TTC549 (cell line): ENCODE measurements around the gene CTNNA1.
"Not testable (repeated sequence)": the region's sequence is repeated elsewhere in the genome, so short reads cannot be mapped to it uniquely, and the experiment has no call there.

Experiments used
- FAIRE-seq: peaks from 2 replicates; lab custom pipeline; 2012; peaks lifted over from hg19 to GRCh38; lab: Jason Lieb, UNC

CTNNA1 gene

DNA sequence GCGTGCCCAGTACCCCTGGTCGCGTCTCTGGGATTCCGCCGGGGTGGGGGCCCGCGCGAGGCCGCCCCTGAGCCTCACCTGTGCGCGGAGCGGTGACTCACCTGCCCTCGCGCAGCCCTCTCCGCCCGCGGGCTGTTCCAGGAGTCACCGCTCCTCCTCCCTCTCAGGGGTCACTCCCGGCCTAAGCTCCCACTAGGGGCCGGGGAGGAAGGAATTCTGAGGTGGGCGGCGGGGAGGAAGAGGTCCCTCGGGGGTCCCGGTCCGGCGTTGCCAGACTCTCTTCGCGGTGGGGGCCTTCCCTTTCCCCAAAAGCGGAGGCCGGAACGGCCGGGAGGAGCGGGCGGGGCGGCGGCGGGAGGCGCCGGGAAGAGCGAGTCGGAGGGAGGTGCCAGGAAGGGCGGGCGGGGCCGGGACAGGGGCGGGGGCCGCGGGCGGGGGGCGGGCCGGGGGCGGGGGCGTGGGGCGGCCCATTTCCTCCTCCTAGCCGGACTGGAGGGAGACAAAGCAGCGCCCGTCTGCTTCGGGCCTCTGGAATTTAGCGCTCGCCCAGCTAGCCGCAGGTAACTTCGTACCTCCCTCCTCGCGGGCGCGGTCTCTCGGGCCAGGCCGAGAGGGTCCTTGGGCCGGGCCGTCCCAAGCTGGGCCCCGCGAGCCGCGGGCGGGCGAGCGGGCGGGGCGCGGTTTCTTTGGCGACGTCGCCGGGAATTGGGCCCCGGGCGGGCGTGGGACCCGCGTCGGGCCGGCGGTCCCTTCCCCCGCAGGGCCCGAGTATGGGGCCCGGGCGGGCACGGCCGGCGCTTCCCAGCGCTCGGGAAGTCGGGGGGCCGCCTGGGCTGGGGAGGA is at the start of gene CTNNA1:
Gene CTNNA1, plus strand, starts transcription at position 475 of the 843 bp plus-strand sequence. CDS start 28,500 bp downstream, outside the sequence.
- no peak for FAIRE-seq

GRCh38 chr5:138703777-138704176 is 49.4 kb upstream of the CTNNA1 start:
- not testable (repeated sequence) for FAIRE-seq

- FAIRE-seq = no peak
Observed at GRCh38 chr5:138705007-138705406, 48.2 kb upstream of the CTNNA1 start.

- no peak for FAIRE-seq
Observed at GRCh38 chr5:138705567-138705966, 47.7 kb upstream of the CTNNA1 start.

- FAIRE-seq = no peak
Observed at GRCh38 chr5:138706655-138707480, 46.4 kb upstream of the CTNNA1 start.

GRCh38 chr5:138708791-138709190 is 44.4 kb upstream of the CTNNA1 start:
- FAIRE-seq = no peak

- no peak for FAIRE-seq
Observed at GRCh38 chr5:138709202-138709601, 44.0 kb upstream of the CTNNA1 start.

DNA sequence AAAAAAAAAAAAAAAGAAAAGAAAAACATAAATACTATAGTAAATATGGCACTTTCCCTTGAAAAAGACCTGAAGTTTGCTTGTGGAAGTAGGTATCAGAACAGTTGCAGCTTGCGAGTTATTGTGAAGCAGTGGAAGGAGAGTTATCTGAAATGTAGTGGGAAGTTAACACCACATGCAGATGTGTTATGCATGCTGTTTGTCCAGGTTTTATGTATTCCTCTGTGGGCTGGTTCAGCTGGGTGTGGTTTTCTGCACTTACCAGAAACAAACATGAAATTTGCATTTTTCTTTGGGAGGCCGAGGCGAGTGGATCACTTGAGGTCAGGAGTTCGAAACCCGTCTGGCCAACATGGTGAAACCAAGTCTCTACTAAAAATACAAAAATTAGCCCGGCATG is 42.1 kb upstream of the CTNNA1 start:
- no peak for FAIRE-seq

- no peak for FAIRE-seq
Observed at GRCh38 chr5:138711811-138712210, 41.4 kb upstream of the CTNNA1 start.

- no peak for FAIRE-seq
Observed at GRCh38 chr5:138712324-138712723, 40.9 kb upstream of the CTNNA1 start.

- no peak for FAIRE-seq
Observed at GRCh38 chr5:138712791-138713190, 40.4 kb upstream of the CTNNA1 start.

- no peak for FAIRE-seq
Observed at GRCh38 chr5:138713247-138713646, 40.0 kb upstream of the CTNNA1 start.

DNA sequence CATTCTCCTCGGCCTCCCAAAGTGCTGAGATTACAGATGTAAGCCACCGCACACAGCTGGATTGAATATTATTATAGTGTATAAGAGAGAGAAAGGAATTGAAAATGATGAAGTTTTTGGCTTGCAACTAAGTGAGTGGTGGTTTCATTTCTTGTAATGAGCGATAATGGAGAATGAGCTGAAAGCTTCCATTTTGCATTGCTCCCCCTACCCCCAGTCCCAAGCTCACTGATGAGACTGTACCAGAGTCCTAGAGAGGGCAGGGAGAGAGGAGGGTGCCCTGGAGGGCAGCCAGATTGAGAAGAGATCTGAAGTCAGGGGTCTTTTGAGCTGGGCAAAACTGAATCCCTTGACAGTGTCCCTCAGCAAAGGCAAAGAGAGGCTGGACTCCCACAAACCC is 38.5 kb upstream of the CTNNA1 start:
- FAIRE-seq = no peak

GRCh38 chr5:138715931-138716432 is 37.2 kb upstream of the CTNNA1 start:
- not testable (repeated sequence) for FAIRE-seq

DNA sequence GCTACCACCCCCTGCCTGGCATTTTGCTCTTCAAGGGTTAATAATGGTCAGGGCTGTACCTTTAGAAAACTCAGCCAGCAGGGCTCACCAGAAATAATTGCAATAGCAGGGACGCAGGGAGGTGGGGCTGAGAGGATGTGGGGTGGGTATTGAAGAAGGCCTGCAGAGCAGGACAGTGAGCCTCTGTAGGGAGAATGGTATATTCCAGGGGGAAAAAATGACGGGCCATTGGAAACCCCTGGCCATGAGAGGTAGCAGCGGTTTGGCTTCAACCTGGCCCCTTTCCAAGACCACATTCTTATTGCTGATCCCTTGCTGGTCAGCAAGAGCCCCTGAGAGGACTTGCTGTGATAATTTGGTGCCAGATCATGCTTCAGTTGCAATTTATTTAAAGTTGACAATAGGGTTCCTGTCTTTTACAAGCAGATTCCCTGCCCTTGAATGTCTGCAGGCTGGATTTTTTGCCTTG is 36.7 kb upstream of the CTNNA1 start:
- FAIRE-seq = no peak

DNA sequence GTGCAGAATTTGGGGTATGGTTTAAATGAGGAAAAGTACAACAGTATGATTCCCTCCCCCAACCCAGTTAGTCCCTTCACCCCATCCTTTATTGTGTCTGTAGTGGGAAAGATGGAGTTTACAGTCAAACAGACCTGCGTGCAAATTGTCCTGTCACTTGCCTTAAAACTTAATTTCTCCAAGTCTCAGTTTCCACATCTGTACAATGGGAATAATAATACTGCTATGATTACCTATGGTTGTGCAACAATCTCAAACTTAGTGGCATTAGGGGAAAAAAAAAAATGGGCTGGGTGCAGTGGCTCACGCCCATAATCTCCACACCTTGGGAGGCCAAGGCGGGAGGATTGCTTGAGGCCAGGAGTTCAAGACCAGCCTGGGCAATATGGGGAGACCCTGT is 35.8 kb upstream of the CTNNA1 start:
- FAIRE-seq = no peak

DNA sequence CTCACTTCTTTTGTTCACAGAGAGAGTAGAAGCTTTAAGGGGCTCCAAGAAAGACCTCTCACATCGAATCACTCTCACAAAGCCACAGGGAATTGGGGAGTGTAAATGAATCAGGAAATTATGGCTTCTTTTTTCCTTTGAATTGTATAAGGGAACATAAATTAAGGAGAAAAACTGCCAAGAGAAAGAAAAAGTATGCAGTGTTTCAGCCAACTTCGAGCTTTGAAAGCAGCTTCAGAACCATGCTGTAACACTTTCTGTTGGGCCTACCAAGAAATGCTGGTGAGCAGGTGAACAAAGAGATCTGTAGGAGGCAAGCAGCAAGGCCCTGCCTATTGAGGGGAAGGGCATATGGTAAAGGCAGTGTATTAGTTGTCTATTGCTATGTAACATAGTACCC is 33.4 kb upstream of the CTNNA1 start:
- FAIRE-seq = no peak

GRCh38 chr5:138720840-138721239 is 32.4 kb upstream of the CTNNA1 start:
- FAIRE-seq = no peak

DNA sequence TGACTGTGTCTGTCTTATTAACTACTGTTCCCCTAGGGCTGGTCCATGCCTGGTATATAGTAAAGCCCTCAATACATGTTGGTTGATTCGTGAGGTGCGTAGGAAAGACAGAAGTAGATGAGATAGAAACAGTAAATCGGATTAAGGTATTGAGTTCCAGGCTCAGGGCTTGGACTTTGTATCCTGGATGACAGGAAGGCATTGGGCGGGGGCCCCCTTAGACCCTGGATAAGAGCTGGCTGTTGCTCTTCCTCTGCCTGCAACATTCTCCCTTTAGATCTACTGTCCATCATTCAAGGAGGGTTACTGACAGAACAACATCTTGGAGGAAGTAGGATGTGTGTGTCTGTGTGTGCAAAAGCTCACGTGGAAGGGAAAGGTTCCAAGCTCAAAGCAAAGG is 31.2 kb upstream of the CTNNA1 start:
- FAIRE-seq = no peak

- FAIRE-seq = no peak
Observed at GRCh38 chr5:138722544-138723177, 30.6 kb upstream of the CTNNA1 start.

DNA sequence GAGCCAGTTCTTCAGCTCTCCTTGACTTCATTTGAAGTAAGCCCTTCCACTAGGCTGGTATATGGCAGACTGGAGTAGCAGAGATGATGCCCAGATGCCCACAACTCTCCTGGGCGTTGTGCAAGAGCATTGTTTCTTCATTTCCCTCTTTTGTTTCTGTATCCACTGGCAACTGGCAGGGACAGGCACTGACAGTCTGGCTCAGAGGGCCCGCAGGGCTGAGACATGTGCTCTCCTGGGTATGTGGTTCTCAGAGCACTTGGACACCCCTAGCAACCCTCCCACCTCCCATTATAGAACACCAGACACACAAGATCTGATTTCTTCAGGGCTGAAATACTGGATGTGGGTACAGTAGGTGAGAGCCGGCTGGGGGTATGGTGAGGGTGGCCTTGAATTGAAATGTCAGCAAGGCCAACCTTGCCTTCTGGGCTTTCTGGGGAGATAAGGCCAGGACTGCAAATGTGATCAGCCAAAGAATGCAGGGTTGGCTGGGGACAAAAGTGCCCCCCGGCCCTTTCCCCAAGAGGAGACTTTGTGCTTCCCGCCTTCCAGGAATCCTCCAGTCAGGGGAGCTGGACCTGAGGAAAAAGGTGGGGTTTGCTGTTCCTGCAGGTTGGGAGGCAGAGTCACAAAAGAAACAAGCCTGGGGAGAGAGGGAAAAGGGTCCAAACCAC is 28.6 kb upstream of the CTNNA1 start:
- FAIRE-seq = no peak
